HG03565 (cell line): ENCODE data around the gene NOTO.
A peak's percentile ranks its signal among the peaks of the same experiment; 100 is the strongest.

Source experiments
- ATAC-seq: cut with Tn5 transposase; IDR thresholded peaks from one replicate; pipeline ENCODE4 v1.9.1; 2021; ENCODE audit warnings: mild to moderate bottlenecking, moderate library complexity; ENCODE audit not compliant: unreplicated experiment

The NOTO gene

GRCh38 chr2:73233154-73233931 lies 31.0 kb downstream of the NOTO start, which contains the start of gene PRADC1:
PRADC1 (minus strand) TSS chr2:73233239; CDS start chr2:73233160, 79 bp downstream.
- peak; percentile 90 for ATAC-seq

- peak; percentile 44 for ATAC-seq
These were observed 31.8 kb downstream of the NOTO start, which contains the start of gene CCT7 for GRCh38 chr2:73233932-73234832. CCT7 (plus strand) TSS chr2:73234308; CDS start chr2:73234379, 71 bp downstream.

- no peak for ATAC-seq
These were observed 33.1 kb downstream of the NOTO start for GRCh38 chr2:73235315-73236028.

GRCh38 chr2:73237168-73237567 lies 34.8 kb downstream of the NOTO start:
- ATAC-seq, result no peak

- ATAC-seq, result no peak
These were observed 35.8 kb downstream of the NOTO start for GRCh38 chr2:73238149-73238548.

- no peak for ATAC-seq
These were observed 36.6 kb downstream of the NOTO start for GRCh38 chr2:73238976-73239375.

GRCh38 chr2:73239776-73240175 lies 37.4 kb downstream of the NOTO start:
- ATAC-seq, result no peak

- ATAC-seq, result no peak
These were observed 41.7 kb downstream of the NOTO start for GRCh38 chr2:73243884-73244570.

GRCh38 chr2:73244580-73244979 lies 42.2 kb downstream of the NOTO start:
- ATAC-seq, result no peak

GRCh38 chr2:73246850-73247249 lies 44.5 kb downstream of the NOTO start:
- ATAC-seq, result no peak

- no peak for ATAC-seq
These were observed 47.3 kb downstream of the NOTO start for GRCh38 chr2:73249636-73250035.

GRCh38 chr2:73250872-73251846 lies 48.8 kb downstream of the NOTO start:
- no peak for ATAC-seq

GRCh38 chr2:73252238-73253027 lies 50.1 kb downstream of the NOTO start:
- no peak for ATAC-seq

GRCh38 chr2:73253400-73253799 lies 51.0 kb downstream of the NOTO start:
- no peak for ATAC-seq

GRCh38 chr2:73253901-73254300 lies 51.5 kb downstream of the NOTO start:
- no peak for ATAC-seq

- no peak for ATAC-seq
These were observed 52.1 kb downstream of the NOTO start for GRCh38 chr2:73254343-73255006.

GRCh38 chr2:73255007-73255644 lies 52.8 kb downstream of the NOTO start:
- ATAC-seq, result no peak
